Gastrocnemius medialis (tissue), 4 donors: ENCODE results near the gene RPS14.

ENCODE experiments used
- POLR2A ChIP-seq, 2 donors: fragments of 450-650 bp; IDR thresholded peaks; one replicate each; pipeline ENCODE4 v1.6.1; 2017; ENCODE audit warnings: antibody characterized with exemption in 2 of 2, mild to moderate bottlenecking in 2 of 2, moderate library complexity in 2 of 2
- TF ChIP-seq, protein P1 (sequence below), 5 experiments: fragments of 450-650 bp in 3 of 5; fragments of 200-600 bp in 2 of 5; sonication (generic) in 2 of 5; IDR thresholded peaks in 4 of 5; conservative IDR thresholded peaks in 1 of 5; 1 replicate in 4 of 5; 2 replicates in 1 of 5; pipeline ENCODE4 v1.5.1; 2016 to 2019; ENCODE audit warnings: antibody characterized with exemption in 5 of 5, mild to moderate bottlenecking in 3 of 5, moderate library complexity in 3 of 5

DNA sequence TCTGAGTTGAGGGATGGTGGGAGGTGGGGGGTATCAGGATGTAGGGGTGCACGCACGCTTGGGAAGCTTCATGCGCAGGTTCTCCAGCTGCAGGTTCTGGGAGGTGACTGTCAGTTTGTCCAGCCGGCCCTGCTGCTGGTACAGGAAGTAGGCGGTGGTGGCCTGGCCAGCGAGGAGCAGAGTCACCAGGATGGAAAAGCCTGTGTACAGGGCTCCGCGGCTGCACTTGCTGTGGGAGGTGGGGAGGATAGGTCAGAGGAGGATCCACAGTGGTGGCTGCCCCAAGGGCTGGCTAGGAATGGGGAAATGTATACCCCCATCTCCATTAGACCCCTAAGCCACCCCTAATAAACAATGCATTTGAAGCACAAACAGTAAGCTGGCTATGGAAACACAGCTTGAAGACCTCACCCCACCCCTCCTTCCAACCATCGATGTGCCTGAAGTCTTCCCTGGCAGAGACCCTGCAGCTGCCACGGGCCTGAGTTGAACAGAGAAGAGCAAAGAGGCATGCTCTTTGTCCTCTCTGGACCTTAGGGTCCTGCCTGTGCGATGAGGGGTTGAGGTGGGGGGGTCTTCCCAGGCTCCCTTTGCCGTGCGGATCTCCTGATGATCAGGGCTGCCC lies 42.3 kb downstream of the RPS14 start:
- TF ChIP-seq, protein P1, sequence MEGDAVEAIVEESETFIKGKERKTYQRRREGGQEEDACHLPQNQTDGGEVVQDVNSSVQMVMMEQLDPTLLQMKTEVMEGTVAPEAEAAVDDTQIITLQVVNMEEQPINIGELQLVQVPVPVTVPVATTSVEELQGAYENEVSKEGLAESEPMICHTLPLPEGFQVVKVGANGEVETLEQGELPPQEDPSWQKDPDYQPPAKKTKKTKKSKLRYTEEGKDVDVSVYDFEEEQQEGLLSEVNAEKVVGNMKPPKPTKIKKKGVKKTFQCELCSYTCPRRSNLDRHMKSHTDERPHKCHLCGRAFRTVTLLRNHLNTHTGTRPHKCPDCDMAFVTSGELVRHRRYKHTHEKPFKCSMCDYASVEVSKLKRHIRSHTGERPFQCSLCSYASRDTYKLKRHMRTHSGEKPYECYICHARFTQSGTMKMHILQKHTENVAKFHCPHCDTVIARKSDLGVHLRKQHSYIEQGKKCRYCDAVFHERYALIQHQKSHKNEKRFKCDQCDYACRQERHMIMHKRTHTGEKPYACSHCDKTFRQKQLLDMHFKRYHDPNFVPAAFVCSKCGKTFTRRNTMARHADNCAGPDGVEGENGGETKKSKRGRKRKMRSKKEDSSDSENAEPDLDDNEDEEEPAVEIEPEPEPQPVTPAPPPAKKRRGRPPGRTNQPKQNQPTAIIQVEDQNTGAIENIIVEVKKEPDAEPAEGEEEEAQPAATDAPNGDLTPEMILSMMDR (IDR thresholded peaks at IDR 0.05 in 4 of 5, conservative IDR thresholded peaks at IDR 0.05 in 1 of 5): no peak
- TF ChIP-seq POLR2A (IDR thresholded peaks at IDR 0.05): no peak
